Measurements from ENCODE around the gene PPP5C. TPM values are rescaled to one million over a fixed set of nuclear protein-coding genes. Genes with fewer than 3 reads are reported as not detected.

Gene PPP5C
- total and polyA plus RNA-seq, 2 of the 13 experiments (the other 11 are each of a cell fraction or from before 2014, with no cell fraction given) = 41.6 to 67.9 TPM

- TF ChIP-seq, protein P1, sequence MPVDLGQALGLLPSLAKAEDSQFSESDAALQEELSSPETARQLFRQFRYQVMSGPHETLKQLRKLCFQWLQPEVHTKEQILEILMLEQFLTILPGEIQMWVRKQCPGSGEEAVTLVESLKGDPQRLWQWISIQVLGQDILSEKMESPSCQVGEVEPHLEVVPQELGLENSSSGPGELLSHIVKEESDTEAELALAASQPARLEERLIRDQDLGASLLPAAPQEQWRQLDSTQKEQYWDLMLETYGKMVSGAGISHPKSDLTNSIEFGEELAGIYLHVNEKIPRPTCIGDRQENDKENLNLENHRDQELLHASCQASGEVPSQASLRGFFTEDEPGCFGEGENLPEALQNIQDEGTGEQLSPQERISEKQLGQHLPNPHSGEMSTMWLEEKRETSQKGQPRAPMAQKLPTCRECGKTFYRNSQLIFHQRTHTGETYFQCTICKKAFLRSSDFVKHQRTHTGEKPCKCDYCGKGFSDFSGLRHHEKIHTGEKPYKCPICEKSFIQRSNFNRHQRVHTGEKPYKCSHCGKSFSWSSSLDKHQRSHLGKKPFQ (CRISPR knock-in tag; IDR thresholded peaks at IDR 0.05; ENCODE audit: insufficient replicate concordance) = no peak
- TF ChIP-seq ZNF781 (CRISPR knock-in tag; IDR thresholded peaks at IDR 0.05; ENCODE audit: borderline replicate concordance, not compliant biosample characterization) = peak; percentile 24
- peak; percentile 51 for TF ChIP-seq ZNF792 (CRISPR knock-in tag; IDR thresholded peaks at IDR 0.05)
- TF ChIP-seq FOXA3 (CRISPR knock-in tag; IDR thresholded peaks at IDR 0.05) = peak; percentile 13; the same call in 1 of the 2 replicates
- no peak for TF ChIP-seq ATM (IDR thresholded peaks at IDR 0.05; ENCODE audit: borderline replicate concordance)
- no peak for TF ChIP-seq SNRNP70 (IDR thresholded peaks at IDR 0.05; ENCODE audit: low read depth, low read length)
- no peak for TF ChIP-seq SETDB1 (CRISPR knock-in tag; IDR thresholded peaks at IDR 0.05; ENCODE audit: borderline replicate concordance)
- TF ChIP-seq ZSCAN25 (CRISPR knock-in tag; IDR thresholded peaks at IDR 0.05) = no peak
- peak; percentile 8; the same call in 1 of the 2 replicates for TF ChIP-seq NFKBIZ (CRISPR knock-in tag; IDR thresholded peaks at IDR 0.05)
- TF ChIP-seq, protein P2, sequence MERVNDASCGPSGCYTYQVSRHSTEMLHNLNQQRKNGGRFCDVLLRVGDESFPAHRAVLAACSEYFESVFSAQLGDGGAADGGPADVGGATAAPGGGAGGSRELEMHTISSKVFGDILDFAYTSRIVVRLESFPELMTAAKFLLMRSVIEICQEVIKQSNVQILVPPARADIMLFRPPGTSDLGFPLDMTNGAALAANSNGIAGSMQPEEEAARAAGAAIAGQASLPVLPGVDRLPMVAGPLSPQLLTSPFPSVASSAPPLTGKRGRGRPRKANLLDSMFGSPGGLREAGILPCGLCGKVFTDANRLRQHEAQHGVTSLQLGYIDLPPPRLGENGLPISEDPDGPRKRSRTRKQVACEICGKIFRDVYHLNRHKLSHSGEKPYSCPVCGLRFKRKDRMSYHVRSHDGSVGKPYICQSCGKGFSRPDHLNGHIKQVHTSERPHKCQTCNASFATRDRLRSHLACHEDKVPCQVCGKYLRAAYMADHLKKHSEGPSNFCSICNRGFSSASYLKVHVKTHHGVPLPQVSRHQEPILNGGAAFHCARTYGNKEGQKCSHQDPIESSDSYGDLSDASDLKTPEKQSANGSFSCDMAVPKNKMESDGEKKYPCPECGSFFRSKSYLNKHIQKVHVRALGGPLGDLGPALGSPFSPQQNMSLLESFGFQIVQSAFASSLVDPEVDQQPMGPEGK (CRISPR knock-in tag; IDR thresholded peaks at IDR 0.05) = peak; percentile 87
- TF ChIP-seq ZNF446 (CRISPR knock-in tag; IDR thresholded peaks at IDR 0.05) = no peak
- TF ChIP-seq ZNF580 (CRISPR knock-in tag; IDR thresholded peaks at IDR 0.05; ENCODE audit: borderline replicate concordance, low read depth) = no peak
- TF ChIP-seq, protein P3, sequence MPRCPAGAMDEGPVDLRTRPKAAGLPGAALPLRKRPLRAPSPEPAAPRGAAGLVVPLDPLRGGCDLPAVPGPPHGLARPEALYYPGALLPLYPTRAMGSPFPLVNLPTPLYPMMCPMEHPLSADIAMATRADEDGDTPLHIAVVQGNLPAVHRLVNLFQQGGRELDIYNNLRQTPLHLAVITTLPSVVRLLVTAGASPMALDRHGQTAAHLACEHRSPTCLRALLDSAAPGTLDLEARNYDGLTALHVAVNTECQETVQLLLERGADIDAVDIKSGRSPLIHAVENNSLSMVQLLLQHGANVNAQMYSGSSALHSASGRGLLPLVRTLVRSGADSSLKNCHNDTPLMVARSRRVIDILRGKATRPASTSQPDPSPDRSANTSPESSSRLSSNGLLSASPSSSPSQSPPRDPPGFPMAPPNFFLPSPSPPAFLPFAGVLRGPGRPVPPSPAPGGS (CRISPR knock-in tag; IDR thresholded peaks at IDR 0.05) = peak; percentile 61; the same call in 1 of the 2 replicates
- TF ChIP-seq MBNL3 (CRISPR knock-in tag; conservative IDR thresholded peaks at IDR 0.05) = no peak
- TF ChIP-seq POGZ (CRISPR knock-in tag; IDR thresholded peaks at IDR 0.05) = peak; percentile 58
- TF ChIP-seq ZSCAN31 (CRISPR knock-in tag; IDR thresholded peaks at IDR 0.05; ENCODE audit: low read depth) = peak; percentile 82
- TF ChIP-seq THAP9 (CRISPR knock-in tag; IDR thresholded peaks at IDR 0.05; ENCODE audit: borderline replicate concordance) = peak; percentile 69; the same call in 1 of the 2 replicates
- no peak for TF ChIP-seq FOSL2 (CRISPR knock-in tag; IDR thresholded peaks at IDR 0.05)
- TF ChIP-seq CHD4 (IDR thresholded peaks at IDR 0.05; ENCODE audit: borderline replicate concordance, low read length) = 0 out of 2 replicates have a peak, but pooled peaks have one; percentile 26
- TF ChIP-seq PHF20 (CRISPR knock-in tag; IDR thresholded peaks at IDR 0.05) = peak; percentile 56; the same call in 1 of the 2 replicates
- TF ChIP-seq ZBTB8A (CRISPR knock-in tag; IDR thresholded peaks at IDR 0.05; ENCODE audit: borderline replicate concordance, low read depth) = no peak; the same call in 1 of the 2 replicates
These were observed at the start of gene PPP5C (continued) for GRCh38 chr19:46346821-46347571.
